ENCODE data around the gene GLB1L.
"Not testable (repeated sequence)": the region's sequence is repeated elsewhere in the genome, so short reads cannot be mapped to it uniquely, and the experiment has no call there.

GLB1L gene

GRCh38 chr2:219245148-219245898, at the start of gene GLB1L, which contains the start of gene STK16:
Gene GLB1L (minus strand): TSS chr2:219245444. CDS start chr2:219243573, 1,871 bp downstream.
Gene STK16 (plus strand): TSS chr2:219245479. CDS start chr2:219246000, 521 bp downstream.
- peak; percentile 65 for DNase-seq (ENCODE audit: low read depth)

- peak; percentile 27 for DNase-seq (ENCODE audit: low read depth)
Observed at GRCh38 chr2:219294356-219295351, 49.4 kb upstream of the GLB1L start.

GRCh38 chr2:219293736-219294231, 48.5 kb upstream of the GLB1L start:
- DNase-seq (ENCODE audit: low read depth) = no peak

GRCh38 chr2:219292616-219293015, 47.4 kb upstream of the GLB1L start:
- DNase-seq (ENCODE audit: low read depth) = no peak

- DNase-seq (ENCODE audit: low read depth) = no peak
Observed at GRCh38 chr2:219291910-219292490, 46.8 kb upstream of the GLB1L start.

GRCh38 chr2:219291394-219291793, 46.1 kb upstream of the GLB1L start:
- no peak for DNase-seq (ENCODE audit: low read depth)

GRCh38 chr2:219290381-219291171, 45.3 kb upstream of the GLB1L start:
- no peak for DNase-seq (ENCODE audit: low read depth)

GRCh38 chr2:219289537-219290361, 44.5 kb upstream of the GLB1L start:
- peak; percentile 65 for DNase-seq (ENCODE audit: low read depth)

GRCh38 chr2:219289195-219289536, 43.9 kb upstream of the GLB1L start:
- DNase-seq (ENCODE audit: low read depth) = no peak

GRCh38 chr2:219287580-219288265, 42.5 kb upstream of the GLB1L start:
- DNase-seq (ENCODE audit: low read depth) = no peak

GRCh38 chr2:219287116-219287440, 41.8 kb upstream of the GLB1L start:
- not testable (repeated sequence) for DNase-seq (ENCODE audit: low read depth)

- no peak for DNase-seq (ENCODE audit: low read depth)
Observed at GRCh38 chr2:219286436-219287115, 41.3 kb upstream of the GLB1L start.

- no peak for DNase-seq (ENCODE audit: low read depth)
Observed at GRCh38 chr2:219285894-219286425, 40.7 kb upstream of the GLB1L start.

- no peak for DNase-seq (ENCODE audit: low read depth)
Observed at GRCh38 chr2:219285373-219285735, 40.1 kb upstream of the GLB1L start.

GRCh38 chr2:219284501-219285372, 39.5 kb upstream of the GLB1L start:
- DNase-seq (ENCODE audit: low read depth) = no peak

- DNase-seq (ENCODE audit: low read depth) = no peak
Observed at GRCh38 chr2:219282943-219283581, 37.8 kb upstream of the GLB1L start.

GRCh38 chr2:219282375-219282774, 37.1 kb upstream of the GLB1L start:
- no peak for DNase-seq (ENCODE audit: low read depth)

GRCh38 chr2:219281588-219281987, 36.3 kb upstream of the GLB1L start:
- DNase-seq (ENCODE audit: low read depth) = no peak
